Heart left ventricle (tissue), 16 donors: ENCODE data around the gene KANK3. TPM values are rescaled to one million over a fixed set of nuclear protein-coding genes. Genes with fewer than 3 reads are reported as not detected.

ENCODE experiments used
- ATAC-seq, 4 donors: fragments of 200-7000 bp; cut with Tn5 transposase; one replicate each; pipeline ENCODE4 v1.9.1; 2020 to 2022; ENCODE audit warnings: moderate library complexity in 4 of 4, mild to moderate bottlenecking in 3 of 4, moderate number of reproducible peaks in 1 of 4
- DNase-seq, 5 donors: peaks; one replicate each; pipeline ENCODE4 v3.0.0-alpha.2; 2020
- H3K27ac ChIP-seq, 12 donors: fragments of 200-600 bp; sonication (generic) in 4 of 12; one replicate each; pipeline versions ENCODE4 v1.5.0 to v1.8.0; 2016 to 2022; ENCODE audit warnings: mild to moderate bottlenecking in 2 of 12
- H3K27me3 ChIP-seq, 9 donors: fragments of 200-600 bp; sonication (generic) in 2 of 9; one replicate each; pipeline versions ENCODE4 v1.5.1 to v1.8.0; 2016 to 2022; ENCODE audit warnings: mild to moderate bottlenecking in 3 of 9
- H3K36me3 ChIP-seq, 9 donors: fragments of 200-600 bp; sonication (generic) in 2 of 9; one replicate each; pipeline versions ENCODE4 v1.5.0 to v1.8.0; 2018 to 2022; ENCODE audit warnings: mild to moderate bottlenecking in 2 of 9
- H3K4me1 ChIP-seq, 12 donors: fragments of 200-600 bp; sonication (generic) in 4 of 12; one replicate each; pipeline versions ENCODE4 v1.5.0 to v1.8.0; 2016 to 2022; ENCODE audit warnings: mild to moderate bottlenecking in 3 of 12
- H3K4me3 ChIP-seq, 12 donors: fragments of 200-600 bp; sonication (generic) in 4 of 12; one replicate each; pipeline versions ENCODE4 v1.5.0 to v1.8.0; 2017 to 2022; ENCODE audit warnings: mild to moderate bottlenecking in 9 of 12, moderate library complexity in 4 of 12
- H3K9me3 ChIP-seq, 12 donors: fragments of 200-600 bp; sonication (generic) in 4 of 12; one replicate each; pipeline versions ENCODE4 v1.5.0 to v1.8.0; 2016 to 2022; ENCODE audit warnings: mild to moderate bottlenecking in 1 of 12
- POLR2A ChIP-seq, 2 donors: fragments of 450-650 bp; IDR thresholded peaks; one replicate each; pipeline ENCODE4 v1.6.1; 2017; ENCODE audit warnings: antibody characterized with exemption in 2 of 2, mild to moderate bottlenecking in 2 of 2, moderate library complexity in 2 of 2
- WGBS, 4 donors: extraction: QIAGEN DNeasy Blood & Tissue Kit in 2 of 4; methylation state at CpG; one replicate each; pipeline versions ENCODE4 v1.1.5 to v1.1.7; 2013 to 2018; 5-methylcytosine and 5-hydroxymethylcytosine counted together
- intact Hi-C, 10 donors: fragments of 100-400 bp; cut with DNase I; formaldehyde crosslinking; loops; one replicate each; pipeline versions ENCODE4 v1.11.1 to v1.14.2; 2022
- polyA plus RNA-seq, 2 donors: library from polyadenylated mRNA; stranded (reverse); fragments of 200-250 nt; gene quantifications; one replicate each; pipeline ENCODE4 v1.2.3, GENCODE V29; 2013
- total RNA-seq, 9 donors: library from RNA; depleted of rRNA in 2 of 9; stranded (reverse); fragments of >200 nt in 2 of 9; fragmentation: NEBNext Ultra II Directional in 3 of 9; extraction: Animal tissue kit (Norgen Biotek cat#: 25700) in 3 of 9; gene quantifications; one replicate each; pipeline versions ENCODE4 v1.1.0 to v1.2.4, GENCODE V29; 2016 to 2023
- TF ChIP-seq, protein P1 (sequence below), 12 donors: fragments of 200-600 bp; sonication (generic) in 4 of 12; IDR thresholded peaks; one replicate each; pipeline versions ENCODE4 v1.5.0 to v1.8.0; 2018 to 2022; ENCODE audit warnings: antibody characterized with exemption in 12 of 12, mild to moderate bottlenecking in 5 of 12
- donor health status: ischemic (EF 13 %, LVEDD 7.1; RV severe dilation, severe dysfunction).
- donor health status: healthy with polysubstance abuse.
- donor health status: DM: no; HTN: yes; CAD: no.
- donor health status: DM: no; HTN: no; CAD: no.
- donor health status: ischemic (EF 25% LVEDD 6.9; RV normal size, moderate dysfunction).
- donor health status: ischemic (EF 25% LVEDD 5.7; RV mildly dilated, moderate dysfunction).
- donor health status: healthy.
- donor health status: DM: yes; HTN: yes; CAD: no.
- donor health status: ischemic (EF 35%, LVEDD 5.7; RV mildly dilated, moderate dysfunction).
- donor health status: nonischemic (EF 11% LVEDD 7.7; RV severe dilation, severe dysfunction).
- donor health status: DM: yes; HTN: yes; CAD: no.
- donor health status: PGD.
- donor health status: ischemic (EF 29% LVEDD 5.4; RV normal size, mild dysfunction).
- donor health status: nonischemic (EF 23%, LVEDD 6.1; RV moderate dilation, normal function).

The KANK3 gene
- total and polyA plus RNA-seq, 11 donors: 12.3 to 33.6 (median 16.9) TPM

- WGBS, 4 donors: 53 to 71% (median 64%) methylated on average over 6 of the region's 6 CpGs
- DNase-seq (no peak), ATAC-seq (no peak)
- Histone ChIP-seq H3K4me1 (peaks cover 4 to 60% (median 37%) of the 10 kb centered on the region in 12 donors), H3K4me3 (no peak overlapping the region), H3K27me3 (peaks cover 6 to 47% (median 9%) of the 10 kb centered on the region in 9 donors), H3K36me3 (peaks cover 0 to 9% (median 0%) of the 10 kb centered on the region in 9 donors), H3K9me3 (no peaks in the 10 kb centered on the region), H3K27ac (peak overlapping the region in 3 of 12 donors; percentile 6 to 99 (median 41))
- intact Hi-C loops: no loop called here
- TF ChIP-seq POLR2A (IDR thresholded peaks at IDR 0.05): no peak
- TF ChIP-seq, protein P1, sequence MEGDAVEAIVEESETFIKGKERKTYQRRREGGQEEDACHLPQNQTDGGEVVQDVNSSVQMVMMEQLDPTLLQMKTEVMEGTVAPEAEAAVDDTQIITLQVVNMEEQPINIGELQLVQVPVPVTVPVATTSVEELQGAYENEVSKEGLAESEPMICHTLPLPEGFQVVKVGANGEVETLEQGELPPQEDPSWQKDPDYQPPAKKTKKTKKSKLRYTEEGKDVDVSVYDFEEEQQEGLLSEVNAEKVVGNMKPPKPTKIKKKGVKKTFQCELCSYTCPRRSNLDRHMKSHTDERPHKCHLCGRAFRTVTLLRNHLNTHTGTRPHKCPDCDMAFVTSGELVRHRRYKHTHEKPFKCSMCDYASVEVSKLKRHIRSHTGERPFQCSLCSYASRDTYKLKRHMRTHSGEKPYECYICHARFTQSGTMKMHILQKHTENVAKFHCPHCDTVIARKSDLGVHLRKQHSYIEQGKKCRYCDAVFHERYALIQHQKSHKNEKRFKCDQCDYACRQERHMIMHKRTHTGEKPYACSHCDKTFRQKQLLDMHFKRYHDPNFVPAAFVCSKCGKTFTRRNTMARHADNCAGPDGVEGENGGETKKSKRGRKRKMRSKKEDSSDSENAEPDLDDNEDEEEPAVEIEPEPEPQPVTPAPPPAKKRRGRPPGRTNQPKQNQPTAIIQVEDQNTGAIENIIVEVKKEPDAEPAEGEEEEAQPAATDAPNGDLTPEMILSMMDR (IDR thresholded peaks at IDR 0.05): no peak
These were observed 4.2 kb downstream of the KANK3 start for GRCh38 chr19:8338835-8339234.

DNA sequence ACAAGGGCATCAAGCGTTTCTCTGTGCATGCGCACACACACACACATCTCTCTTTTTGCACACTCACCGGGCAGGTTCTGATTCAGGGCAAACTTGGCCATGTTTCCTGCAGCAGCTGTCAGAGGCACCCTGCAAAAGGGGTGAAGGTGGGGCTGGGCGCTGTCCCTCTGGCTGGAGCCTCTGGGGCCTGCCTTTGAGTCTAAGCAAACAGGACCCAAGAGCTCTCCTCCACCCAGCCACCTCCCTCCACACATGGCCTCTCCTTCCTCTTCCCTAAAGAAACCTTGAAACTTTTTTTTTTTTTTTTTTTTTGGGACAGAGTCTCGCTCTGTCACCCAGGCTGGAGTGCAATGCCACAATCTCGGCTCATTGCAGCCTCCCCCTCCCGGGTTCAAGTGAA lies 5.3 kb downstream of the KANK3 start:
- H3K4me3 ChIP-seq: peak overlapping the region in 1 of 12 donors; percentile 3
- no peak for DNase-seq
- 67 to 81% (median 78%) methylated on average over 7 of the region's 7 CpGs for WGBS, 4 donors
- ATAC-seq: no peak
- H3K27ac ChIP-seq: peak overlapping the region in 8 of 12 donors; percentile 8 to 60 (median 42)
- peaks cover 0 to 15% (median 0%) of the 10 kb centered on the region in 9 donors for H3K36me3 ChIP-seq
- H3K9me3 ChIP-seq: no peaks in the 10 kb centered on the region
- intact Hi-C loops: no loop called here
- no peak for TF ChIP-seq POLR2A (IDR thresholded peaks at IDR 0.05)
- peaks cover 6 to 47% (median 13%) of the 10 kb centered on the region in 9 donors for H3K27me3 ChIP-seq
- peaks cover 10 to 66% (median 41%) of the 10 kb centered on the region in 12 donors for H3K4me1 ChIP-seq

- ATAC-seq: no peak
- Histone ChIP-seq H3K4me3 (peak overlapping the region in 1 of 12 donors; percentile 7), H3K36me3 (peaks cover 0 to 15% (median 0%) of the 10 kb centered on the region in 9 donors), H3K27me3 (peaks cover 6 to 47% (median 13%) of the 10 kb centered on the region in 9 donors), H3K9me3 (no peaks in the 10 kb centered on the region), H3K4me1 (peaks cover 10 to 66% (median 39%) of the 10 kb centered on the region in 12 donors), H3K27ac (peak overlapping the region in 8 of 12 donors; percentile 30 to 59 (median 50))
- DNase-seq: no peak
- no peak for TF ChIP-seq POLR2A (IDR thresholded peaks at IDR 0.05)
- TF ChIP-seq, protein P1 (IDR thresholded peaks at IDR 0.05): no peak
- 49 to 58% (median 55%) methylated on average over 8 of the region's 8 CpGs for WGBS, 4 donors
- intact Hi-C loops: no loop called here
These were observed 6.4 kb downstream of the KANK3 start for GRCh38 chr19:8336660-8337059.

DNA sequence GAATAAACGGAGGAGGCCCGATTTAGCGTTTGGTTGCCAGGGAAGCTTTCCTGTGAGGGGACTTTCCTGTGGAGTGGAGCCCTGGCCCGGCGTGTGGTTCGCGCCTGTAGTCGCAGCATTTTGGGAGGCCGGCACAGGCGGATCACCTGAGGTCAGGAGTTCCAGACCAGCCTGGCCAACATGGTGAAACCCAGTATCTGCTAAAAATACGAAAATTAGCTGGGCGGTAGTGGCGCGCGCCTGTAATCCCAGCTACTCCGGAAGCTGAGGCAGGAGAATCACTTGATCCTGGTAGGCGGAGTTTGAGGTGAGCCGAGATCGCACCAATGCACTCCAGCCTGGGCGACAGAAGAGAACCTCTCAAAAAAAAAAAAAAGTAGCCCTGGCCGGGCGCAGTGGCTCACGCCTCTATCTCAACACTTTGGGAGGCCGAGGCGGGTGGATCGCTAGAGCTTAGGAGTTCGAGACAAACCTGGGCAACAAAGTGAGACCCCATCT lies 6.9 kb downstream of the KANK3 start:
- intact Hi-C loops: no loop called here
- WGBS, 4 donors: 28 to 44% (median 31%) methylated on average over 23 to 27 of the region's 27 CpGs

DNA sequence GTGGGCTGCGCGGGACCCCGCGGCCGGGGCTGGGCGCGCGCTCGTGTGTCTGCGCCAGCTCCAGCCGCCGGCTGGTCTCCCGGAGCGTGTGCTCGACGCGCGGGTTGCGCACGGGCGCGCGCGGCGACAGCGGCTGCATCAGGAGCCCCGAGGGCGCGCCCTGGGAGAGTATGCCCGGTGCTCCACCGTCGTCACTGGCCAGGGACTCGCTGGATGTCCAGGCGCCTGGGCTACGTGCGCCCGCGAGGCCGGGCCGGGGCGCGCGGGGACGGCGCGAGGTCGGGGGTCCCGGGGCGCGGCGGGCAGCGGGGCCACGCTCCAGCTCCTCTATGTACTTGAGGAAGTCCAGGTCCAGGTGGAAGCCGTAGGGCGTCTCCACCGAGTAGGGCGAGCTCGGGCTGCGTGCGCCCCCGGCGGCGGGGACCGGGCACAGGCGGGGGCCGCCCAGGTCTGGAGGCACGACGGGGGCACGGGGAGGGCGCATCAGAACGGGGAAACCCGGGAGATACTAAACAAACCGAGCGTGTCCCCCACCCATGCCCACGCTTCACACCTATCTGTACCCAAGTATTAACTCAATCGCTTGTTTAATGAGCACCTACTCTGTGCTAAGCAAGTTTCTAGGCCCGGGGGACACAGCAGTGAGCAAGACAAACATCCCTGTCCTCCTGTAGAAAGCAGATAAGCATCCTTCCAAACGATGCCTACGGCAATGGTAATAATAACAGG lies 7.6 kb downstream of the KANK3 start:
- peak overlapping the region in 8 of 12 donors; percentile 15 to 45 (median 39) for H3K4me3 ChIP-seq
- peaks cover 6 to 44% (median 13%) of the 10 kb centered on the region in 9 donors for H3K27me3 ChIP-seq
- intact Hi-C loops: no loop called here
- WGBS, 4 donors: 16 to 28% (median 22%) methylated on average over 27 to 79 of the region's 79 CpGs
- peaks cover 10 to 57% (median 36%) of the 10 kb centered on the region in 12 donors for H3K4me1 ChIP-seq
- DNase-seq (no peak), ATAC-seq (no peak)
- peaks cover 0 to 15% (median 2%) of the 10 kb centered on the region in 9 donors for H3K36me3 ChIP-seq
- TF ChIP-seq, protein P1 (IDR thresholded peaks at IDR 0.05): peak in 3 of 12 donors; percentile 4 to 12 (median 9)
- TF ChIP-seq POLR2A (IDR thresholded peaks at IDR 0.05): no peak
- H3K9me3 ChIP-seq: no peaks in the 10 kb centered on the region
- peak overlapping the region in 9 of 12 donors; percentile 0 to 59 (median 44) for H3K27ac ChIP-seq

More for the DNA sequence above, 6.9 kb downstream of the KANK3 start:
- Histone ChIP-seq H3K9me3 (no peaks in the 10 kb centered on the region), H3K4me3 (peak overlapping the region in 5 of 12 donors; percentile 7 to 43 (median 35)), H3K4me1 (peaks cover 10 to 61% (median 36%) of the 10 kb centered on the region in 12 donors), H3K36me3 (peaks cover 0 to 15% (median 2%) of the 10 kb centered on the region in 9 donors), H3K27me3 (peaks cover 6 to 47% (median 13%) of the 10 kb centered on the region in 9 donors), H3K27ac (peak overlapping the region in 9 of 12 donors; percentile 0 to 59 (median 44))
- no peak for TF ChIP-seq POLR2A (IDR thresholded peaks at IDR 0.05)
- ATAC-seq: no peak
- no peak for DNase-seq
